ENCODE results near the gene SLC26A2. TPM values are rescaled to one million over a fixed set of nuclear protein-coding genes. Genes with fewer than 3 reads are reported as not detected.

SLC26A2 gene
- total and polyA plus RNA-seq, 2 of the 8 experiments (the other 6 are each of a cell fraction or from before 2014, with no cell fraction given): 3.7 to 11.4 TPM

GRCh38 chr5:149962601-149963300 is 2.2 kb downstream of the SLC26A2 start:
- Histone ChIP-seq H4K91ac (replicated peaks; ENCODE audit: insufficient read length, low read length) (no peak overlapping the region), H3K9ac (replicated peaks in 1 of 4; ENCODE audit: extremely low read depth in 1 of 4, low read depth in 3 of 4, low read length in 3 of 4) (no peak overlapping the region), H2AFZ (ENCODE audit: low read length) (no peak overlapping the region), H3K4me3 (ENCODE audit: extremely low read depth in 1 of 4, insufficient read depth in 2 of 4, low read depth in 3 of 4, low read length in 4 of 4) (no peak overlapping the region), H3K27ac (ENCODE audit: low read depth, low read length) (no peak overlapping the region), H3K18ac (ENCODE audit: extremely low read depth, low read length) (no peak overlapping the region), H3K4ac (replicated peaks; ENCODE audit: insufficient read length, low read depth, low read length) (no peak overlapping the region), H4K5ac (ENCODE audit: insufficient read length, low read depth, low read length) (no peak overlapping the region), H3K23ac (ENCODE audit: insufficient read length) (no peak overlapping the region), H3K36me3 (ENCODE audit: control insufficient read depth in 2 of 4, insufficient read depth in 4 of 4, low read length in 3 of 4) (no peaks in the 10 kb centered on the region), H3K4me1 (replicated peaks in 1 of 4; ENCODE audit: control insufficient read depth in 3 of 4, insufficient read depth in 4 of 4, low read length in 3 of 4) (peaks cover 0 to 8% (median 5%) of the 10 kb centered on the region in 4 experiments; a peak in 4 of 7 replicates), H2BK15ac (ENCODE audit: low read length) (no peak overlapping the region), H3K14ac (ENCODE audit: insufficient read length) (no peak overlapping the region), H2BK12ac (ENCODE audit: low read depth, low read length) (no peak overlapping the region), H3K79me2 (ENCODE audit: control insufficient read depth in 1 of 2, insufficient read depth in 2 of 2, low read length in 2 of 2) (no peaks in the 10 kb centered on the region), H2AK5ac (ENCODE audit: low read depth, low read length) (no peak overlapping the region), H3K9me3 (ENCODE audit: insufficient read depth in 2 of 2, low read depth in 1 of 2, low read length in 1 of 2) (no peaks in the 10 kb centered on the region), H4K8ac (ENCODE audit: extremely low read depth, insufficient read depth, low read length) (no peak overlapping the region), H4K20me1 (replicated peaks in 1 of 2; ENCODE audit: control insufficient read depth in 1 of 2, insufficient read depth in 2 of 2, low read length in 2 of 2) (peaks cover 0 to 2% of the 10 kb centered on the region in 2 experiments), H3K27me3 (replicated peaks in 1 of 4; ENCODE audit: control insufficient read depth in 3 of 4, extremely low read depth in 1 of 4, insufficient read depth in 3 of 4, low read length in 3 of 4) (peaks cover 0 to 5% (median 1%) of the 10 kb centered on the region in 4 experiments; a peak in 3 of 7 replicates), H3K4me2 (ENCODE audit: insufficient read depth in 1 of 2, low read depth in 2 of 2, low read length in 2 of 2) (no peak overlapping the region), H3K23me2 (ENCODE audit: low read depth, low read length) (peaks cover 9% of the 10 kb centered on the region), H2BK5ac (ENCODE audit: low read depth, low read length) (no peak overlapping the region), H2BK120ac (replicated peaks; ENCODE audit: low read depth, low read length) (no peak overlapping the region), H3K56ac (replicated peaks; ENCODE audit: insufficient read length, low read depth, low read length) (no peak overlapping the region), H2BK20ac (ENCODE audit: low read length) (no peak overlapping the region), H3K79me1 (ENCODE audit: low read depth, low read length) (no peaks in the 10 kb centered on the region)
- DNase-seq (ENCODE audit: low read depth in 1 of 2, low spot score in 2 of 2) (no peak), FAIRE-seq (no peak)
- no peak for TF ChIP-seq RXRA (IDR thresholded peaks at IDR 0.05; ENCODE audit: insufficient read depth, low read depth, low read length)
- 83% methylated on average over 4 of the region's 5 CpGs; no CpG with 5 or more reads in 1 of the 2 experiments for whole genome bisulfite sequencing, 2 experiments (ENCODE audit: extremely low coverage in 1 of 2, insufficient coverage in 1 of 2, insufficient read length in 1 of 2, insufficient replicate concordance in 2 of 2, low coverage in 1 of 2, low lambda C conversion rate in 2 of 2, missing lambda C conversion rate in 1 of 2)
- ChIA-PET POLR2A (ENCODE audit: partially characterized antibody) (interaction anchor here (0.6 to 1.2 kb wide), 3 partner anchors 13 to 76 kb away, joined by 3 read pairs; no protein-coding TSS in a partner anchor), CTCF (ENCODE audit: partially characterized antibody) (interaction anchor here (0.6 to 8.5 kb wide), 37 partner anchors 8 to 552 kb away, joined by 3 to 112 read pairs (median 4); partner anchors contain the start of gene PDE6A)
